Trophoblast cell (in vitro differentiated cells and primary cell): Measurements from ENCODE around the gene HRG.
"Not testable (repeated sequence)": the region's sequence is repeated elsewhere in the genome, so short reads cannot be mapped to it uniquely, and the experiment has no call there.

ENCODE experiments used
- DNase-seq, 2 donors: peaks; one replicate each; pipeline ENCODE4 v3.0.0-alpha.2; 2016
- H2AFZ ChIP-seq: 2 replicates; pipeline ENCODE4 v1.6.1; 2013; ENCODE audit warnings: low read length, moderate library complexity, mild to moderate bottlenecking; ENCODE audit not compliant: insufficient read depth, poor library complexity
- H2AK5ac ChIP-seq: 2 replicates; pipeline ENCODE4 v1.6.1; 2013; ENCODE audit warnings: mild to moderate bottlenecking, low read length
- H2BK120ac ChIP-seq: 2 replicates; pipeline ENCODE4 v1.6.1; 2013; ENCODE audit warnings: low read length, mild to moderate bottlenecking, moderate library complexity; ENCODE audit not compliant: insufficient read depth, poor library complexity
- H2BK12ac ChIP-seq: 2 replicates; pipeline ENCODE4 v1.6.1; 2013; ENCODE audit warnings: mild to moderate bottlenecking, low read length, moderate library complexity
- H2BK5ac ChIP-seq: 2 replicates; pipeline ENCODE4 v1.6.1; 2013; ENCODE audit warnings: low read length, low read depth, moderate library complexity, mild to moderate bottlenecking; ENCODE audit not compliant: poor library complexity
- H3K14ac ChIP-seq: 2 replicates; pipeline ENCODE4 v1.6.1; 2013; ENCODE audit warnings: mild to moderate bottlenecking, low read length
- H3K18ac ChIP-seq: 2 replicates; pipeline ENCODE4 v1.6.1; 2013; ENCODE audit warnings: mild to moderate bottlenecking, low read length
- H3K23ac ChIP-seq: 2 replicates; pipeline ENCODE4 v1.6.1; 2013; ENCODE audit warnings: low read length
- H3K27ac ChIP-seq: 2 replicates; pipeline ENCODE4 v1.5.1; 2013; ENCODE audit warnings: low read depth, mild to moderate bottlenecking, inconsistent platforms, low read length, moderate library complexity
- H3K27me3 ChIP-seq: 2 replicates; pipeline ENCODE4 v1.6.1; 2013; ENCODE audit warnings: inconsistent platforms, mild to moderate bottlenecking, low read length, moderate library complexity; ENCODE audit not compliant: insufficient read depth
- H3K36me3 ChIP-seq, 2 experiments: 1 replicate in 1 of 2; 2 replicates in 1 of 2; pipeline ENCODE4 v1.6.1; 2013; ENCODE audit warnings: low read length in 2 of 2, mild to moderate bottlenecking in 2 of 2, moderate library complexity in 1 of 2; ENCODE audit not compliant: insufficient read depth in 2 of 2, control insufficient read depth in 1 of 2
- H3K4ac ChIP-seq: 2 replicates; pipeline ENCODE4 v1.6.1; 2013; ENCODE audit warnings: low read depth, mild to moderate bottlenecking, low read length, moderate library complexity
- H3K4me1 ChIP-seq, 2 experiments: 1 replicate in 1 of 2; 2 replicates in 1 of 2; pipeline ENCODE4 v1.6.1; 2013; ENCODE audit warnings: low read length in 2 of 2, mild to moderate bottlenecking in 2 of 2, moderate library complexity in 1 of 2; ENCODE audit not compliant: insufficient read depth in 2 of 2, control insufficient read depth in 1 of 2
- H3K4me2 ChIP-seq: 2 replicates; pipeline ENCODE4 v1.6.1; 2013; ENCODE audit warnings: inconsistent platforms, mild to moderate bottlenecking, low read length, moderate library complexity
- H3K4me3 ChIP-seq: 2 replicates; pipeline ENCODE4 v1.5.1; 2013; ENCODE audit warnings: mild to moderate bottlenecking, low read depth, low read length, inconsistent platforms
- H3K79me1 ChIP-seq: one replicate; pipeline ENCODE4 v1.6.1; 2013; ENCODE audit warnings: low read length
- H3K79me2 ChIP-seq: 2 replicates; pipeline ENCODE4 v1.6.1; 2013; ENCODE audit warnings: low read length, mild to moderate bottlenecking; ENCODE audit not compliant: control insufficient read depth, insufficient read depth, poor library complexity
- H3K9ac ChIP-seq: 2 replicates; pipeline ENCODE4 v1.6.1; 2013; ENCODE audit warnings: mild to moderate bottlenecking, low read length
- H3K9me3 ChIP-seq: 2 replicates; pipeline ENCODE4 v1.6.1; 2013; ENCODE audit warnings: low read depth, mild to moderate bottlenecking, control low read depth, inconsistent platforms, low read length; ENCODE audit not compliant: insufficient read depth
- H4K12ac ChIP-seq: 2 replicates; pipeline ENCODE4 v1.6.1; 2013; ENCODE audit warnings: low read depth, mild to moderate bottlenecking, low read length, moderate library complexity
- H4K8ac ChIP-seq: 2 replicates; pipeline ENCODE4 v1.6.1; 2013; ENCODE audit warnings: low read depth, mild to moderate bottlenecking, low read length, moderate library complexity
- H4K91ac ChIP-seq: one replicate; pipeline ENCODE4 v1.6.1; 2013; ENCODE audit warnings: low read depth, mild to moderate bottlenecking, low read length, moderate library complexity
- WGBS: extraction: QIAGEN DNeasy Blood & Tissue Kit; methylation state at CpG from one replicate; pipeline ENCODE4 v1.1.7; 2013; ENCODE audit warnings: missing lambda C conversion rate; ENCODE audit not compliant: insufficient read length, insufficient coverage; ENCODE audit errors: extremely low coverage; 5-methylcytosine and 5-hydroxymethylcytosine counted together

HRG gene

GRCh38 chr3:186686475-186686874 is 20.7 kb downstream of the HRG start:
- H3K27me3 ChIP-seq, H3K4me3 ChIP-seq, H3K4ac ChIP-seq, H2BK5ac ChIP-seq, H2BK12ac ChIP-seq, H3K79me1 ChIP-seq, H3K79me2 ChIP-seq, H3K18ac ChIP-seq, H2AFZ ChIP-seq, H2AK5ac ChIP-seq, DNase-seq, H3K4me2 ChIP-seq, H3K36me3 ChIP-seq, H4K12ac ChIP-seq, H3K4me1 ChIP-seq, H4K8ac ChIP-seq, H4K91ac ChIP-seq, H3K9me3 ChIP-seq, H3K14ac ChIP-seq, H3K27ac ChIP-seq, H3K9ac ChIP-seq, H2BK120ac ChIP-seq, H3K23ac ChIP-seq: not testable (repeated sequence)
- WGBS = no CpG with 5 or more reads among the region's 2 CpGs

GRCh38 chr3:186687120-186687651 is 21.4 kb downstream of the HRG start:
- no CpG with 5 or more reads among the region's 12 CpGs for WGBS
- H2AK5ac ChIP-seq = no peak overlapping the region
- H3K4me3 ChIP-seq = no peak overlapping the region
- H3K27ac ChIP-seq = no peak overlapping the region
- H3K23ac ChIP-seq = no peak overlapping the region
- no peak overlapping the region for H3K4me2 ChIP-seq
- no peaks in the 10 kb centered on the region for H3K36me3 ChIP-seq
- no peak overlapping the region for H4K12ac ChIP-seq
- no peaks in the 10 kb centered on the region for H3K79me1 ChIP-seq
- DNase-seq = no peak
- no peak overlapping the region for H3K4ac ChIP-seq
- no peak overlapping the region for H3K9ac ChIP-seq
- no peaks in the 10 kb centered on the region for H3K27me3 ChIP-seq
- H3K79me2 ChIP-seq = no peaks in the 10 kb centered on the region
- H4K91ac ChIP-seq = no peak overlapping the region
- no peak overlapping the region for H2BK120ac ChIP-seq
- H2AFZ ChIP-seq = no peak overlapping the region
- no peak overlapping the region for H2BK12ac ChIP-seq
- H4K8ac ChIP-seq = no peak overlapping the region
- no peaks in the 10 kb centered on the region for H3K4me1 ChIP-seq
- no peak overlapping the region for H3K14ac ChIP-seq
- H2BK5ac ChIP-seq = no peak overlapping the region
- peaks cover 6% of the 10 kb centered on the region for H3K9me3 ChIP-seq
- H3K18ac ChIP-seq = no peak overlapping the region

GRCh38 chr3:186690304-186690703 is 24.5 kb downstream of the HRG start:
- H3K4me1 ChIP-seq, H3K79me2 ChIP-seq: not testable (repeated sequence)
- WGBS = no CpG with 5 or more reads among the region's 1 CpG

GRCh38 chr3:186691676-186692075 is 25.9 kb downstream of the HRG start:
- Histone ChIP-seq H3K9ac (no peak overlapping the region), H3K18ac (no peak overlapping the region), H2AFZ (no peak overlapping the region), H3K27me3 (no peaks in the 10 kb centered on the region), H2BK120ac (no peak overlapping the region), H3K4me1 (no peaks in the 10 kb centered on the region), H2BK12ac (no peak overlapping the region), H3K79me1 (no peaks in the 10 kb centered on the region), H3K79me2 (no peaks in the 10 kb centered on the region), H3K4me2 (no peak overlapping the region), H2AK5ac (no peak overlapping the region), H3K23ac (no peak overlapping the region), H4K12ac (no peak overlapping the region), H3K4ac (no peak overlapping the region), H4K91ac (no peak overlapping the region), H3K36me3 (no peaks in the 10 kb centered on the region), H2BK5ac (no peak overlapping the region), H3K14ac (no peak overlapping the region), H3K27ac (no peak overlapping the region), H3K9me3 (peaks cover 2% of the 10 kb centered on the region), H3K4me3 (no peak overlapping the region), H4K8ac (no peak overlapping the region)
- WGBS = no CpG with 5 or more reads among the region's 7 CpGs
- no peak for DNase-seq

More at GRCh38 chr3:186690304-186690703, 24.5 kb downstream of the HRG start:
- H3K27ac ChIP-seq, H2AK5ac ChIP-seq, H3K9me3 ChIP-seq, H3K23ac ChIP-seq, H3K14ac ChIP-seq, H3K4me3 ChIP-seq, H3K9ac ChIP-seq, H3K4me2 ChIP-seq, H4K91ac ChIP-seq, H4K8ac ChIP-seq, H3K4ac ChIP-seq, H3K18ac ChIP-seq, H3K27me3 ChIP-seq, H2AFZ ChIP-seq, H3K79me1 ChIP-seq, H2BK12ac ChIP-seq, H4K12ac ChIP-seq, H2BK120ac ChIP-seq, DNase-seq, H3K36me3 ChIP-seq, H2BK5ac ChIP-seq: not testable (repeated sequence)
